Measurements from ENCODE around the gene UVRAG.
"Not testable (repeated sequence)": the region's sequence is repeated elsewhere in the genome, so short reads cannot be mapped to it uniquely, and the experiment has no call there.

UVRAG gene

DNA sequence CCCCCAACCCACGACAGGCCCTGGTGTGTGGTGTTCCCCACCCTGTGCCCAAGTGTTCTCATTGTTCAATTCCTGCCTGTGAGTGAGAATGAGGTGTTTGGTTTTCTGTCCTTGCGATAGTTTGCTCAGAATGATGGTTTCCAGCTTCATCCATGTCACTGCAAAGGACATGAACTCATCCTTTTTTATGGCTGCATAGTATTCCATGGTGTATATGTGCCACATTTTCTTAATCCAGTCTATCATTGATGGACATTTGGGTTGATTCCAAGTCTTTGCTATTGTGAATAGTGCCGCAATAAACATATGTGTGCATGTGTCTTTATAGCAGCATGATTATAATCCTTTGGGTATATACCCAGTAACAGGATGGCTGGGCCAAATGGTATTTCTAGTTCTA, 158.7 kb downstream of the UVRAG start:
- DNase-seq: not testable (repeated sequence)

DNA sequence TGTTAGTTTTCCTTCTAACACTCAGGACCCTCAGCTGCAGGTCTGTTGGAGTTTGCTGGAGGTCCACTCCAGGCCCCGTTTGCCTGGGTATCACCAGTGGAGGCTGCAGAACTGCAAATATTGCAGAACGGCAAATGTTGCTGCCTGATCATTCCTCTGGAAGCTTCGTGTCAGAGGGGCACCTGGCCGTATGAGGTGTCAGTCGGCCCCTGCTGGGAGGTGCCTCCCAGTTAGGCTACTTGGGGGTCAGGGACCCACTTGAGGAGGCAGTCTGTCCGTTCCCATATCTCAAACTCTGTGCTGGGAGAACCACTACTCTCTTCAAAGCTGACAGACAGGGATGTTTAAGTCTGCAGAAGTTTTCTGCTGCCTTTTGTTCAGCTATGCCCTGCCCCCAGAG, 164.1 kb downstream of the UVRAG start:
- not testable (repeated sequence) for DNase-seq

DNA sequence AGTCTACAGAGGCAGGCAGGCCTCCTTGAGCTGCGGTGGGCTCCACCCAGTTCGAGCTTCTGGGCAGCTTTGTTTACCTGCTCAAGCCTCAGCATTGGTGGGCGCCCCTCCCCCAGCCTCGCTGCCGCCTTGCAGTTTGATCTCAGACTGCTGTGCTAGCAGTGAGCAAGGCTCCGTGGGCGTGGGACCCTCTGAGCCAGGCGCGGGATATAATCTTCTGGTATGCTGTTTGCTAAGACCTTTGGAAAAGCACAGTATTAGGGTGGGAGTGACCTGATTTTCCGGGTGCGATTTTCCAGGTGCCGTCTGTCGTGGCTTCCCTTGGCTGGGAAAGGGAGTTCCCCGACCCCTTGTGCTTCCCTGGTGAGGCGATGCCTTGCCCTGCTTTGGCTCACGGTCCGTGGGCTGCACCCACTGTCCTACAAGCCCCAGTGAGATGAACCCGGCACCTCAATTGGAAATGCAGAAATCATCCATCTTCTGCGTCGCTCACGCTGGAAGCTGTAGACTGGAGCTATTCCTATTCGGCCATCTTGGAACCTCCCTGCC, 164.5 kb downstream of the UVRAG start:
- not testable (repeated sequence) for DNase-seq

DNA sequence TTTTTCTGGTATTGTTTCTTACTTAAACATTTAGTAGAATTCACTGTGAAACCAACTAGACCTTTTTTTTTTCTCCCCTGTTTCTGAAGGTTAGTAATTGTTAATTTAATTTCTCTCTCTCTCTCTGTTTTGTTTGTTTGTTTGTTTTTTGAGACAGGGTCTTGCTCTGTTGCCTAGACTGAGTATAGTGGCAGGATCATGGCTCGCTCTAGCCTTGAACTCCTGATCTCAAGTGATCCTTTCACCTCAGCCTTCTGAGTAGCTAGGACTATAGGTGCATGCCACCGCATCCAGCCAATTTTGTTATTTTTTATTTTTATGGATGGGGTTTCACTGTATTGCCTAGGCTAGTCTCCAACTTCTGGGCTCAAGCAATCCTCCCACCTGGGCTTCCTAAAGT, 165.0 kb downstream of the UVRAG start:
- DNase-seq: no peak

DNA sequence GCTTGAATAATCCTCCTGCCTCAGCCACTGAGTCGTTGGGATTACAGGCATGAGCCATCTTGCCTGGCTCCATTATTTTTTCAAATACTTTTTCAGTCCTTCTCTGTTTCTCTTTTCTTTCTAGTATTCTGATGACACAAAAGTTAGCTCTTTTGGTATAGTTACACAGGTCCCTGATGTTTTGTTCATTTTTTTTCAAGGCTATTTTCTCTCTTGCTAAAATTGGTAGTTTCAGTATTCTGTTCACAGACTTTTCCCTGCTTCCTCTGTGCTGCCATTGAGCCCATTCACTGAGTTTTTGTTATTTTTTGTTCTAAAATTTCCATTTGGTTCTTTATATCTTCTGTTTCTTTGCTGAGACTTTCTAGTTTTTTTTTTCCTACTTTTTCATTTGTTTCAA, 166.5 kb downstream of the UVRAG start:
- no peak for DNase-seq

DNA sequence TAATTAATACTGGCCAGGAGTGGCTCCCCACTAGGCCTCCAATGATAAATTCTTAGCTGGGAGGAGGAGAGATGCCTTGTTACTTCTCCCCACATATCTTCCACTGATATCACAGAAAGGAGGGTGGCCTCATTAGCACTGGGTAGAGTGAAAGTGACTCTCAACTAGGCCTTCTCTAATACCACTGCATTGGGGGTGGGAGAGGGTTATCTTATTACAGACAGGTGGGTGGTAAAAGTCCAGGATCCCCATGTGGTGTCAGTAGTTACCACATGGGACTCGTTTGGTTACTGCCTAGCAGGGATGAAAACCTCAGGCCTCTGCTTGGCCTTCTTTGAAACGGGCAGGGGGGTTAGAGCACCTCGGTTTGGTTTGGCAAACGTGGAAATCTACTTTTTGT, 167.3 kb downstream of the UVRAG start:
- no peak for DNase-seq

DNA sequence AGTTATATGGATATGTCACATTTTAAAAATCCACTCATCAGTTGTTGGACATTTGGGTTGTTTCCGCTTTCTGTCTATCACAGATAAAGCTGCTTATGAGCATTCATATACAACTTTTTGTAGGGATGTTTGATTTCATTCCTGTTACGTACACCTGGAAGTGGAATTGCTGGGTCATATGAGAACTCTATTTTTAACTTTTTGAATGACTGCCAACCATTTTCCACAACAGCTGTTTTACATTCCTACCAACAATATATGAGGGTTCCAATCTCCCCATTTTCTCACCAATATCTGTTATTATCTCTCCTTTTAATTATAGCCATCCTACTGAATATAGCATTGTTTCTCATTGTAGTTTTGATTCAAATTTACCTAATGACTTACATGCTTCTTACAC, 172.0 kb downstream of the UVRAG start:
- no peak for DNase-seq

DNA sequence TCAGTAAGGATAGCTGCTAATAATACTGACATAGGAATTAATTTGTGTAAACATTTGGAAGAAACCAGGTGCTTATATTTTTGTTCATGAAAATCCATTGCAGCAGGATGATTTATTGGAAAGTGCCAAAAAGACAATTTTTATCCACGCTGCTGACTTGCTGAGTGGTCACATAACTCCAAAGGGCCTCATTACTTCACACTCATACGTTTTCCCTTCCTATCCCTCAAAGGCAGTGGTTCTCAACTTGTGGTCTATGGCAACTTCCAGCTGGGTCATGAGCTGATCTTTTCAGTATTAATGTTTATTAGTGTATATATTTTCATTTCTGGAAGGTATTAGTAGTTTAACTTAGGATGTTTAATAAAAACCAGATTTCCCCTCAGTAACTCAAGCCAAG, 178.1 kb downstream of the UVRAG start:
- DNase-seq: no peak

DNA sequence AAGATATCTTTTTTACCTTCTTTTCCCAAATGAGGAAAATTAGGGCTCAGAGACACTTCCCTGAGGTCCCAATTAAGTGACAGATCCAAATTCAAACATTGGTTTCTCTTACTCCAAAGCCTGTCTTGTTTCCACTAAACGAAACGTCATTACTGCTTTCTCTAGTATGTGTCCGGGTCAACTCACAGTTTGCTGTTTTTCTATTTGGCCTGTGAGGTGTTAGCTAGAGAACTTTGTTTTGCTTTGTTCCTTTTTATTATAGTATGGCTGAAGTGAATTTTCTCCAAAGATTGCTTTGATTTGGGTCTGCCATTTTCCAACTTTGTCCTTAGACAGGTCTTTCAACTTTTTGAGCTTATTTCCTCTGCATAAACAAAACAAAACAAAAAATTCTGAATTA, 179.6 kb downstream of the UVRAG start:
- DNase-seq: no peak

DNA sequence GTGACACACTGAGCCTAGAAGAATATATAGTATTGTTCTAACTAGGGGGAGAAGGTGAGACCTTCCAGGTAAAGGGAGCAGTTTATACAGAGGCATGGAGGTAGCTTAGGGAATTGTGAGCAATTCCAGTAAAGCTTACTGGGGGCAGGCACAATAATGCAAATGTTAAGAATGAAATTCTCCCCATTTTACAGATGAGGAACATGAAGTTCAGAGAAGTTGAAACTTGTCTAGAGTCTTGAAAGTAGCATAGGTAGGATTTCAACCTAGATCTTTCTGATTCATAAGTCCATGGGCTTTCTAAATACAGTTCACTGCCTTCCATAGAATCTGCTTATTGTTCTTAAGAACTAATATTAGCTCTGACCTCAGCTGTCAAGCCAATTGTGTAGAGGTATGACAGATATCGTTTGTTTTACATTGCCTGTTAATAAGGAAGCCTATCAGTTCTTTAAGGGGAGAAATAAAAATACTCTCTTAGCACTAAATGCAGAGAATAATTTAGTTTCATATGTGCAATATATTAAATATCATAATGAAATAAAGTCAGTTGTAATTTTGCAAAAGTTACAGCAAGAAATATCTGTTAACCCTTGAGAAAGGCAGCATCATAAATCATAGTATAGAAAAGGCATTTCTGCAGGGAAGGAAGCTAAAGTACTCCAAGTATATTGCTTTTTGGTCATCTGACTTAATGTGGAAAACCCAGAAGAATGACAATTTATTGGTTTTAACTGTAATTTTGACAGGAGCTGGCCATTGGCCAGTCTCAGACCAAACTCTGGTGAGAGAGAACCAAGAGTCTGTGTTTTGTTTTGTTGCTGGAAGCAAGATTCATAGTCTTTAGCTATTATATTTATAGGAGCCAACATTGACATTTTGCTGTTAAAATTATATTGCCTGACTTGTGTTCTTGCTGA, 181.8 kb downstream of the UVRAG start:
- DNase-seq: no peak

DNA sequence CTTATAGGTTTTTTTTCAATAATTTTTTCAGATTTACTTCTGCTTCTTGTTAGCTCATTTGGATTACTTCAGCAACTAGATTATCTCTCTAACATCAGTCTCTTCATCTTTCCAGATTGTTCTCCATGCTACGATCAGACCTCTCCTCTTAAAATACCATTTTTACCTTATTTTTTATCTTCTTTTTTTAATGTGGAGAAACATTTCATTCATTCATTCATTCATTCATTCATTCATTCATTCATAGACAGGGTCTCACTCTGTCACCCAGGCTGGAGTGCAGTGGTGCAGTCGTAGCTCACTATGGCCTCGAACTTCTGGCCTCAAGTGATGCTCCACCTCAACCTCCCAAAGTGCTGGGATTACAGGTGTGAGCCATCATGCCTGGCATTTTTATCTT, 189.4 kb downstream of the UVRAG start:
- DNase-seq: no peak

DNA sequence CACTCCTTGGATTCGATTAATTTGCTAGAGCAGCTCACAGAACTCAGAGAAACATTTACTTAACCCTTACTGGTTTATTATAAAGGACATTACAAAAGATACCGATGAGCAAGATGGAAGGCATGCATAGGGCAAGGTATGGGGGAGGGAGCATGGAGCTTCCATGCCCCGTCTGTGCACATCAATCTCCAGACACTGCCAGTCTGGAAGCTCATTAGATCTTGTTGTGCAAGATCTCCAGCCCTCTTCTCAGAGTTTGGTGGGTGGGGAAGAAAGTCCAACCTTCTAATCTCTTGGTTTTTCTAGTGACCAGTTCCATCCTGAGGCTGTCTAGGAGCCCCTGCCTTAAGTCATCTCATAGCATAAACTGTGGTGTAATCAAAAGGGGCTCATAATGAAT, 190.7 kb downstream of the UVRAG start:
- DNase-seq: no peak

DNA sequence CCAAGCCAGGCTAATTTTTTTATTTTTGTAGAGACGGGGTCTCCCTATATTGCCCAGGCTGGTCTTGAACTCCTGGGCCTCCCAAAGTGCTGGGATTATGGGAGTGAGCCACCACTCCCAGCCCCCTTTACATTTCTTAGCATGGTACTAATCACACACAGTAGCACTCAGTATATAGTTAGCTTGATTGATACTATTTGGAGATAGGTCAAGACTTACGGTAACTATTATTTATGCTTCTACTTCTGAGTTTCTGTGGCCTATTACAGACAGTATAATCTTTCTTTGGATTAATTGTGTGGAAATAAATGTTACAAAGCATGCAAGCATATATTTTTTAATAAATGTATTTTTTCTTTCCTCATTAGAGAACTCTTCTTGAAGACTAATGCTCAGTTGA, 192.2 kb downstream of the UVRAG start:
- no peak for DNase-seq

DNA sequence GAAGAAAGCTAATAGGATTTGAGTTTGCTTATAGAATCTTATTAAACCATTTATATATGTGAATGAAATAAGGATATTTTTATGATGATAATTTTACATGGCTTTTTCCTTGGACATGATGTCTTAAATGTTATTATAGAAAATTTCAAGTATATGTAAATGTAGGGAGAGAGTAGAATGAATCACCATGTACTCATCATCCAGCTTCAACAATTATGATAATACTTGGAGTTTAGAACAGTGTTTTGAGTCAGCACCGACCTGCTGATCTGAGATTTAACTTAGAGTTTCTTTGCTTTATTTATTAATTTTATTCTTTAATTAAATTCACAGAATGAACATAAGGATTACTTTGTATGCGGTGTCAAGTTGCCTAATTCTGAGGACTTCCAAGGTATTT, 193.5 kb downstream of the UVRAG start:
- no peak for DNase-seq

DNA sequence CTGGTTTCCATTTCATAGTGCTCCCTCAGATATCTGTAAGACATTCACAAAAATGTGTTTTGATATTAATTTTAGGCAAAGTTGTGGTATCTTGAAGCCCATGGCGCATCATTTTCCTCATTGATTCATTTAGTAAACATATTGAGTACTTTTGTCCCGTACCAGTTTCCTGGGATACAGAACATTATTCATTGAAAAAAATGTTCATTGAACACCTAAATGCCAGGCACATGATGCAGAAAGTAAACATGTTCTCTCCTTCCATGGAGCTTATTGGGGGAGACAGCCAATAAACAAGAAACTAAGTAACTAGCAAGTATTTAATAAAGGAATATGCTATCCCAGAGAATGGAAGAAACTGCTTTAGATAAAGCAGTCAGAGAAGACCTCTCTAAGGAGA, 195.0 kb downstream of the UVRAG start:
- DNase-seq: no peak

DNA sequence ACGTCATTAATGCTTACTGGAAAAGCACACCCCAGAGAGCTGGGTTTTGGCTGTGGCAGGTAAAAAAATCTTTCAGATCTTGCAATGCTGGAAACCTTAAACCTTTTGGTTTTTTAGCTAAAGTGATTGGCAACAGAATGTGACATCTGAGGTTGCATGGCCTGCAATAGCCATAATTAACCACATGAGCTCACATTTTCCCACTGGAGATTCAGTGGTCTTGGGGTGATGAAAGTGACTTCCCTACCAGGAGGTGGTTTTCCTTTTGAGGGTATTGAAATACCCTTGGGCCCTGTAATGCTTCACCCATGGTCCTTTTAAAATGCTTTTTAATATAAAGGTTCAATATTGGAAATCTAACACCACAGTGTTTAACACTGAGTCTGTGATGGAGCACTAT, 198.5 kb downstream of the UVRAG start:
- DNase-seq: no peak

DNA sequence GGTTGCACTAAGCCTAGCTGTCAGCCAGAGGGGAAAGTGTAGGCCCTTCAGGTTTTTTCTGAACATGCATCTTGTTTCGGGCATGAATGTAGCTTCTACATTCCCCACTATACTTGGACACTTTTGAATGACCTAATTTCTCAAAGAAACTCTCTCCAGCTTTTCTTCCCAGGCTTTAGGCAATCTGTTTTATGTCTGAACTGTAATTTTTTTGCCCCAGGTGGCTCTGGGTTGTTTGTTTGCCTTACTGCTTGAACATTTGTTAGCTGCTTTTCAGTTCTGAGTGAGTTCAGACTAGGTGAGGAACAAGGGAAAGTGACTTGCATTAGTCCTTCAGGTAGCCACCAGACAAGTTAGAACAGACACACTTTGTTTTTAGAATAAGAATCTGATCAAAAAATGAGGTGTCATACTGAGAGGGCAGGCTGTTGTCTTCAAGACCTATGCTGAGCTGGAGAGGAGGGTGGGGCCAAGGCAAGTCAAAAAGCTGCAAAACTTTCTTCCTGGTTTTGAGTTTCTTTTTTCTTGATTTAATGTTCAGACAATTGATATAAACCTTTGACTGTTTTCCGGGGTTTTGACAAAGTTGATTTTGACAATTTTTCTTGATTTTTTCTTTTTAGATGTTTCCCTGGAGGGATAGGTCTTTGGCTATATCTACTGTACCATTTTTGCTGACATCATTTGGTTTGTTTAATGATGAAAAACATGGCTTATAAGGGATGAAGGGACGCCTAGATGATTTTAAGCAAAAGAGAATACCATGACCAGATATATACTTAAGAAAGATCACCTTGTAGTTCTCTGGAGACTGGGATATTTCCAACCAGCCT, 208.4 kb downstream of the UVRAG start:
- no peak for DNase-seq

DNA sequence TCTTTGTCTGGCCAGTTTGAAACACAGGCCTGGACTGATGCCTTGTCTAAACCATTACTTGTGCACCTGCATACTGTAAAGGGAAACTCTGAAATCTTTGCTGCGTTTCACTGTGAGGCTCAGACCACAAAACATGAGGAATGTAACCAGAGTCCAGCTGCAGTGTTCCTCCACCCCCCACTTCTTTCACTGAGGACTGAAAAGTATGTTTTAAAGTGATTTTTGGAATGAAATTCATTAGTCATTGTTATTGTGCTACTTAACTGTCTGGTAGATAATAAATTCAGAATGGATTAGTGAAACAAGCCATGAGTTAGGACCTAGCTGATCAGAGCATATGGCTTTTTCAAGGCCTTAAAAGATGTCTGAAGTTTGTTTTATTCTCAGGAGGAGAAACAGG, 210.1 kb downstream of the UVRAG start:
- DNase-seq: no peak

DNA sequence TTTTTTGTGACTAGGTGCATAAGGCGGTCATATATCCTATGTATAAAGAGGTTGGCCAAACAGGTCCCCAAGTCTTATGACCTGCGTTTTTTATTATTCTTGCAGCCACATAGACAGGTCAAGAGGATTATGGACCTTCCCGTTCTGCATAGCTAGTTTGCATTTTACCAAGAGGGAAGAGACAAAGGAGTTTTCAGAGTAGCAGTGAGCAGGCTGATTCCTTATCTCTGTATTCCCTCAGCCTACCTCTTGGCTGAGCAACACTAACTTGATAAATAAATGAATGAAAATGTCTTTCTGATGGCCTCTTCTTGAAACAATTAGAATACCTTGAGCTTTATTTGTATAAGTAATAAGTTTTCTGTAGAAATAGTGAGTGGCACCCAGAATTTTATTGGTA, 210.8 kb downstream of the UVRAG start:
- no peak for DNase-seq

DNA sequence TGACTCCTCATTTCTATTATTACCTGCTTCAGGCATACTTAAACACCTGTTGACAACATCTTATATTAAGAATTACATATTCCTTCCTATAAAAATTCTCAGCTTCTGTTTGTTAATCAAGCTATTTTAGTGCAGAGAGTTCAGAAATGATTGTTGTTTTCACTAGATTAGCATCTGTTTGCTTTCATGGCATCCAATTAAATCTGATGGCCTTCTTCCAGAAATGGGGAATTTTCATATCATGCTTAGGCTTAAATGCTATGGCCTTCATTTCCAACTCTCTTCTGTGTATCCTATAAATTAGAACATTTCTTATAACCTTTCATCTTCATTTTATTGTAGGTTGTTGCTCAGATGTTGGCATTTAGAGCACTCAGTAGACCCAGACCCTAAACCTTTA, 211.3 kb downstream of the UVRAG start:
- DNase-seq: no peak

DNA sequence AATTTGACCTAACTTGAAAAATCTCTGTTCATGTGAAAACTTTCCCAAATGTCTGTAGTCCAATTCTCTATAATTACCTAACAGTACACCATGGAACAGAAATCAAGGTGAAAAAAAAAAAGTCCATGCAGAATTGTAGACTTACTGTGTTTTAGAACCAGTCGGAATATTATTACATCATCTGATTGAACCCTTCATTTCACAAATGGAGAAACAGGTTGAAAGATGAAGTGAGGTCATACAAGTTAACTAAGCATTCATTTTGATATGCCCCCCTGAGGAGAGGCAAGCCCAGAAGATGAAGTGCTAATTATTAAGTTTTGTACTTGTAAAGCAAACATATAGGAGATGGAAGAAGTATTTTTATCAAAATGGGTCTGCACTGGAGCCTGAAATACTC, 211.9 kb downstream of the UVRAG start:
- DNase-seq: no peak

DNA sequence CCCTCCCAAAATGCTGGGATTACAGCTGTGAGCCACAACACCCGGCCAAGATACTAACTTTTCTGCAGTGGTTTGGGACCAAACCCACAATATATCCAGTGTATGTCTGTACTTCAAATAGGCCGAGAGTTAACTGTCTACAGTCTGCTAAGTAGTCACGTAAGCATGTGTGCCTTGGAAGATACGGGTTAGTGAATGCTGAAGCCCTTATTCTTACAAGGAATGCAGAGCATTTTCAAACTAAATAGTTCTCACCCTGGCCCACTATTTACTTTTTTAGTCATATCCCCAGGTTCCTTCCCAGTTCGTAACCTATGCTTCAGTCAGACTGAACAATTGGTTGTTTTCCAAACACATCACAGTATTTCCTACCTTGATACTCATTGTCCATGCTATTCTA, 215.3 kb downstream of the UVRAG start:
- DNase-seq: no peak

DNA sequence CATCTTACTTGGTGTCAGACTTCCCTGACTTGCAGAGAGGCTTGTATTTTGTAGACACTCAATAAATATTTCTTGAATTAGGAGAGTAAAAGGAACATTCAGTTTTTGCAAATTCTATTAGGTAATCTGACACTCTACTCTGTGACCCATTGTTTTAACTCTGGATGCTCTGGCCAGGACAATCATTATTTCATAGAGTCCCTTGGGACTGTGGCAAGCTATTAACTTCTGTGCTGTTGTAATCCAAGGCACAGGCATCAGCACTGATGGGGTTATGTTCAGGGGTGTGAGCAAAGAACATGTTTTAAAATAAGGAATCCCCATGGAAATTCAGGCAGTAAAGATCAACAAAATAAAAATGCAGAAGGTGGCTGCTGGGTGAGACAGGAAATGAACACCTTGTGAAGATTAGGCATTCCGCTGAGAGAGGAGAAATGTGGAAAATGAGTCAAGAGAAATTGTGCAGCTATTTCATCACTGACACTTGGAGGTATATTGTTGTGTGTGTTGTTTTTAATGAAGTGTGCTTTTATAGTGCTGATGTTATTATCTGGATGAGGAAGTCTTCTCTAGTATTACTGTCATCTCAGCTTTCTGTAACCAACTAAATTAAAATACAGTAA, 216.1 kb downstream of the UVRAG start:
- no peak for DNase-seq

All from CD4-positive, alpha-beta T cell treated with Interleukin-10 for 1 hour (primary cell).